GM12801 (cell line): Measurements from ENCODE around the gene MUC4.

ENCODE experiments used
- TF ChIP-seq, protein P1 (sequence below): IDR thresholded peaks from one replicate; pipeline ENCODE4 v1.5.1; 2011; ENCODE audit warnings: control low read depth; ENCODE audit not compliant: insufficient read length; ENCODE audit errors: extremely low read depth

MUC4 gene

DNA sequence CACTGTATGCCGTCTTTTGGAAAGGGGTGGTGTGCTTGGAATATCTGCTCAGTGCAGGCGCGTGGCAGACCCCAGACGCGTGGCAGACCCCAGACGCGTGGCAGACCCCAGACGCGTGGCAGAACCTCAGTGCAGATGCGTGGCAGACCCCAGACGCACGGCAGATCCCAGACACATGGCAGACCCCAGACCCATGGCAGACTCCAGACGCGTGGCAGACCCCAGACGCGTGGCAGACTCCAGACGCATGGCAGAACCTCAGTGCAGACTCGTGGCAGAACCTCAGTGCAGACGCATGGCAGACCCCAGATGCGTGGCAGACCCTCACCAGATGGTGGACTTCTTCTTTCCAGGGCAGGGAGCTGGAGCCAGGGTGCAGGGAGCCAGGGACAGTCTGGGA is 637 bp upstream of the MUC4 start:
- TF ChIP-seq, protein P1, sequence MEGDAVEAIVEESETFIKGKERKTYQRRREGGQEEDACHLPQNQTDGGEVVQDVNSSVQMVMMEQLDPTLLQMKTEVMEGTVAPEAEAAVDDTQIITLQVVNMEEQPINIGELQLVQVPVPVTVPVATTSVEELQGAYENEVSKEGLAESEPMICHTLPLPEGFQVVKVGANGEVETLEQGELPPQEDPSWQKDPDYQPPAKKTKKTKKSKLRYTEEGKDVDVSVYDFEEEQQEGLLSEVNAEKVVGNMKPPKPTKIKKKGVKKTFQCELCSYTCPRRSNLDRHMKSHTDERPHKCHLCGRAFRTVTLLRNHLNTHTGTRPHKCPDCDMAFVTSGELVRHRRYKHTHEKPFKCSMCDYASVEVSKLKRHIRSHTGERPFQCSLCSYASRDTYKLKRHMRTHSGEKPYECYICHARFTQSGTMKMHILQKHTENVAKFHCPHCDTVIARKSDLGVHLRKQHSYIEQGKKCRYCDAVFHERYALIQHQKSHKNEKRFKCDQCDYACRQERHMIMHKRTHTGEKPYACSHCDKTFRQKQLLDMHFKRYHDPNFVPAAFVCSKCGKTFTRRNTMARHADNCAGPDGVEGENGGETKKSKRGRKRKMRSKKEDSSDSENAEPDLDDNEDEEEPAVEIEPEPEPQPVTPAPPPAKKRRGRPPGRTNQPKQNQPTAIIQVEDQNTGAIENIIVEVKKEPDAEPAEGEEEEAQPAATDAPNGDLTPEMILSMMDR: no peak

DNA sequence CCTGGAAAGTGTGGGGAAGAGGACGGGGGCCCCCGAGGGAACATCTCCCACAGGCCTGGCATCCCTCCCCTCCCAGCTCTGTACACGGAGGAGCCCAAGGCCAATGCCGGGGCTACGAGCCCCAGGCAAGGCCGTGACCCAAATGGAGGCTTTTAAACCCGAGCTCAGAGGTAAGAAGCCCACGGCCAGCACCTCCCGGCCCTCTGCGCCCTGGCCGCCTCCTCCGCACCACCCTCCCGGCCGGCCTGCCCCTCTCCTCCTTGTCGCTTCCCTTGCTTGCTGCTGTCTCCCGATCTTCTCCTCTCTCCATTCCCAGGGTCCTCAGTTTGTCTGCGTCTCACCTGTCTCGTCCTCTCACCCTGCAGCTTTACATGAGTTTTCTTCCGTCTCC is 1.3 kb downstream of the MUC4 start:
- TF ChIP-seq, protein P1: no peak

DNA sequence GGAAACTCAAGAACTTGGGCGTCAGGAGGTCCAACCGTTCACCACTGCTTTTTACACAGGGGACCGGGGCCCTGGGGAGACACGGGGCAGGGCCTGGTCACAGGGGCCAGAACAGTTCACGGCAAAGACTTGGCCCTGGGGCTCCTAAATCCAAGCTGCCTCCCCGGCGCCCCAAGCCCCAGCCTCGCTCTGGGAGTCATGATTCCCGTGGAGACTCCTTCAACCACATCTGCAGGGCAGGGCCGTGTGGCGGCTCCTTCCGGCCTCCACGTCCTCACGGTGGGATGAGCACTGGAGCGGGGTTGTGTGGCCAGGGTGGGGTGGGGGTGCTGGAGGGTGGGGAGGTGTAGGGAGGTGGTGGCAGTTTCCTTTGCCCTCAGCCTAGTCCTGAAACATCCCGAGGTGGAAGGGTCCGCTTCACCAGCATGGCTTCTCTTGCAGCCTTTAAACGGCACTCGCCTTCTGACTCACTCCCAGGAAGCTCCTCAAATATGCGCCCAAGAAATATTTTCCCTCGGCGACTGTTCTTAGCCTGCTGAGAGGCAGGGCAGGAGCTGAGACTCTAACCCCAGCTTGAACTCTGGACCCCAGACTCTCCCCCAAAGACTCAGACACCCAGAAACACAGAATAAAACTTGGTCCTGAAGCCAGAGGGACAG is 1.8 kb downstream of the MUC4 start:
- TF ChIP-seq, protein P1: no peak

DNA sequence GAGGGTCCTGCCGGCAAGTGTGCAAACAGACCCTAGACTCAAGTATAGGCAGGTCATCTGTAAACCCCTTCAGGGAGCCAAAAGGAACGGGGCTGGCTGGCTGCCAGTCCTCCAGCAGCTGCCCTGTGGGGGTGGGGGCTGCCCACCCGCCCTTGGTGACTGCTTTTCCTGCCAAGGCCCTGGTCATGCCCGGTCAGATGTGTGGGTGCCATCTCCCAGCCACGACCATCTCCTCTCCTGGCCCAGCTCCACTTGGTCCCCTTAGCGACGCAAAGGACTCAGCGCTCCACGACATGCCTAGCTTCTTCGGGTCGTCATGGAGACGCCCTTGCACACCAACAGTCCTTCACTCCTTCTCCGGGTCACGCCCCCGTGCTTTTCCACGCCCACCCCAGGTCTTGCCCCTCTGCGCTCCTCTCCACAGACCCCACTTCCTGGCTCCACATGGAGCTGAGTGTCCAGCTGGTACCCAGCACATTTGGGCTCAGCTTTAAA is 2.4 kb downstream of the MUC4 start:
- TF ChIP-seq, protein P1: no peak

DNA sequence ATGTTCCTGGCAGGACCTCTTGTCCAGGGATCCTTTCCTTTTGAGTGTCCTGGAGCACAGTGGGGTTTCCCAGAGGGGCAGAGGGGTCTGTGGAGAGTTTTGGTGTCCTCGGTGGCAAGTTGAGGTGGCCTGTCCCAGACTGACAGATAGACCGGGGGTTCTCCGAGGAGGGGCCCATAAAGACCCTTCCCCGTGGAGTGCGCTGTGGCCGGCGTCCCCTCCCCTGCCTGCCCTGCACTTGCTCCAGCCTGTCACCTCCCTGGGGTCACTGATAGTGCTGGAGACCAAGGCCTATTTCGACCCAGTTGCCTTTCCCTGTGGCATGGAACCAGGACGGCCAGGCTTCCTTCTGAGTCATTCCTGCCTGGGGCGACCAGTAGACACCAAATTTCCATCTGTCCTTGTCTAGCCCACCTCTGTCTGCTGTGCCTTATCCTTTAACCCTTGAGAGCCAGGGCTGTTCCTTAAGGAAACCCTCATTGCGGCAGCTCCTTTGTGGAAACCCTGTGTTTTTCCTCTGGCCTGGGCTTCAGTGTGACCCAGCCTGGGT is 2.9 kb downstream of the MUC4 start:
- TF ChIP-seq, protein P1: no peak

DNA sequence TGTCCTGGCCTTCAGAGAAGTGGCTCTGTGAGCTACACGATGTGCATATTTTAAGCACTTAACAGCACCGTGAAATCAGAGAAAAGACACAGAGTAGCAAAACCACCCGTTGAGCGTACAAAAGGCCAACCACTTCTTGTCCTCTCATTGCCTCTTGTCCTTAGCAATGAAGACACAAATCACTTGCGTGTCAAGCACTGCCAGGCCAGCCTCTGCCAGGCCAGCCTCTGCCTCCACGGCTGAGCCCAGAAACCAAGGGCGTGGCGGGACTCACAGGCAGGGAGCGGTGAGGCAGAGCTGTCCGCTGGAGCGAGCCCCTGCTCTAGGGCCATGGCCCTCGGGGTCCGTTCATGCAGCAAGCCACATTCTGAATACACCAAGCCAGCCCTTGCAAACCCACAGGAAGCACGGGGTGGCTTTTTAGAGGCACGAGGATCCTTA is 4.0 kb downstream of the MUC4 start:
- TF ChIP-seq, protein P1: no peak

DNA sequence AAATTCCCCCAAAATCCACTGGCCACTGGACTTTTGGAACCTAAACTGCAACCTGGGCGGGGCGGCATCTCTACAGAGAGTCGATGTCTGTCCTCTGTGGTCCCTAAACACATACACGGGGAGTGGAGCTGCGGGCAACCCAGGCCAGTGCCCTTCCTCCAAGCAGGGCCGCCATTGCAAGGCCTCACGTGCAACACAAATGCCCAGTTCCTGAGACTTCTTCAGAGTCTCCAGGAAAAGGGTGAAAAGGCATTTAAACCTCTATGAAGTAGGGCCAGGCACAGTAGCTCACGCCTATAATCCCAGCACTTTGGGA is 4.9 kb downstream of the MUC4 start:
- TF ChIP-seq, protein P1: no peak
